Endodermal cell (in vitro differentiated cells): ENCODE measurements around the gene UBE2G2. TPM values are rescaled to one million over a fixed set of nuclear protein-coding genes. Genes with fewer than 3 reads are reported as not detected.

ENCODE experiments used
- DNase-seq: peaks from one replicate; pipeline ENCODE4 v3.0.0-alpha.2; 2017
- H3K27ac ChIP-seq: 2 replicates; pipeline ENCODE4 v1.5.1; 2013; ENCODE audit warnings: mild to moderate bottlenecking, low read depth, low read length, moderate library complexity
- H3K27me3 ChIP-seq: 2 replicates; pipeline ENCODE4 v1.6.1; 2013; ENCODE audit warnings: mild to moderate bottlenecking, low read length, moderate library complexity; ENCODE audit not compliant: insufficient read depth, control insufficient read depth, poor library complexity, severe bottlenecking
- H3K36me3 ChIP-seq: 2 replicates; pipeline ENCODE4 v1.7.0; 2013; ENCODE audit warnings: mild to moderate bottlenecking, low read length, moderate library complexity; ENCODE audit not compliant: control insufficient read depth, insufficient read depth
- H3K4me1 ChIP-seq: one replicate; pipeline ENCODE4 v1.7.0; 2013; ENCODE audit warnings: low read length; ENCODE audit not compliant: control insufficient read depth, insufficient read depth
- H3K4me3 ChIP-seq: 2 replicates; pipeline ENCODE4 v1.5.1; 2013; ENCODE audit warnings: mild to moderate bottlenecking, low read length, moderate library complexity
- H3K9ac ChIP-seq: 2 replicates; pipeline ENCODE4 v1.6.1; 2013; ENCODE audit warnings: mild to moderate bottlenecking, low read length, moderate library complexity; ENCODE audit not compliant: poor library complexity, severe bottlenecking; ENCODE audit errors: extremely low read depth
- H3K9me3 ChIP-seq: 2 replicates; pipeline ENCODE4 v1.6.1; 2013; ENCODE audit warnings: mild to moderate bottlenecking, low read length, moderate library complexity; ENCODE audit not compliant: control insufficient read depth
- H3K27ac Mint-ChIP-seq: 2 replicates; pipeline ENCODE4 v1.8.0; 2020; ENCODE audit warnings: mixed read lengths
- H3K27me3 Mint-ChIP-seq: 2 replicates; pipeline ENCODE4 v1.8.0; 2021; ENCODE audit warnings: mild to moderate bottlenecking, mixed read lengths; ENCODE audit not compliant: insufficient read depth
- H3K36me3 Mint-ChIP-seq: 2 replicates; pipeline ENCODE4 v1.8.0; 2020; ENCODE audit warnings: low read depth, mixed read lengths
- H3K4me1 Mint-ChIP-seq: 2 replicates; pipeline ENCODE4 v1.8.0; 2020; ENCODE audit warnings: mixed read lengths
- H3K4me3 Mint-ChIP-seq: 2 replicates; pipeline ENCODE4 v1.8.0; 2020; ENCODE audit warnings: mild to moderate bottlenecking, moderate library complexity, mixed read lengths
- H3K9me3 Mint-ChIP-seq: 2 replicates; pipeline ENCODE4 v1.8.0; 2020; ENCODE audit warnings: mild to moderate bottlenecking, mixed read lengths
- CTCF ChIP-seq: fragments of 200-600 bp; sonication (generic); conservative IDR thresholded peaks from 2 replicates; pipeline ENCODE4 v1.5.0; 2021; ENCODE audit warnings: antibody characterized with exemption, mild to moderate bottlenecking
- WGBS, 2 experiments: methylation state at CpG; one replicate each; pipeline versions ENCODE4 v1.1.5 to v1.1.7; 2013; ENCODE audit warnings: missing lambda C conversion rate in 2 of 2, mixed read lengths in 1 of 2; ENCODE audit not compliant: insufficient coverage in 1 of 2, insufficient read length in 1 of 2; 5-methylcytosine and 5-hydroxymethylcytosine counted together
- total RNA-seq, 2 donors: library from RNA; stranded (reverse); fragmentation: NEBNext Ultra II Directional in 1 of 2; extraction: Animal tissue kit (Norgen Biotek cat#: 25700) in 1 of 2; gene quantifications; 2 replicates in 1 of 2; 3 replicates in 1 of 2; pipeline ENCODE4 v1.2.1, GENCODE V29; 2021

The UBE2G2 gene
- total RNA-seq, 2 donors from 2014 or later = 84.0 to 84.8 TPM

- 92 to 98% methylated on average over 14 to 24 of the region's 24 CpGs for WGBS, 2 experiments
- Mint-ChIP-seq H3K27ac (no peak overlapping the region), H3K36me3 (no peaks in the 10 kb centered on the region), H3K4me1 (peaks cover 18% of the 10 kb centered on the region), H3K4me3 (no peak overlapping the region), H3K9me3 (peaks cover 15% of the 10 kb centered on the region), H3K27me3 (peaks cover 29% of the 10 kb centered on the region)
- TF ChIP-seq CTCF = no peak
- H3K36me3 ChIP-seq = no peaks in the 10 kb centered on the region
- H3K27ac ChIP-seq = no peak overlapping the region
- H3K27me3 ChIP-seq = no peaks in the 10 kb centered on the region
- no peaks in the 10 kb centered on the region for H3K4me1 ChIP-seq
- no peaks in the 10 kb centered on the region for H3K9me3 ChIP-seq
- DNase-seq = no peak
- H3K4me3 ChIP-seq = no peak overlapping the region
- no peak overlapping the region for H3K9ac ChIP-seq
These were observed 50.3 kb downstream of the UBE2G2 start for GRCh38 chr21:44751186-44751798.

- H3K9ac ChIP-seq = no peak overlapping the region
- peaks cover 29% of the 10 kb centered on the region for H3K27me3 Mint-ChIP-seq
These were observed 51.0 kb downstream of the UBE2G2 start for GRCh38 chr21:44750675-44751025.

GRCh38 chr21:44749759-44750674, 51.6 kb downstream of the UBE2G2 start:
- no peak for TF ChIP-seq CTCF
- Mint-ChIP-seq H3K9me3 (peaks cover 12% of the 10 kb centered on the region), H3K27ac (no peak overlapping the region), H3K4me3 (no peak overlapping the region), H3K4me1 (peaks cover 18% of the 10 kb centered on the region), H3K36me3 (no peaks in the 10 kb centered on the region), H3K27me3 (peaks cover 29% of the 10 kb centered on the region)
- 94 to 96% methylated on average over 28 to 47 of the region's 47 CpGs for WGBS, 2 experiments
- Histone ChIP-seq H3K4me1 (no peaks in the 10 kb centered on the region), H3K36me3 (no peaks in the 10 kb centered on the region), H3K27ac (no peak overlapping the region), H3K9ac (no peak overlapping the region), H3K4me3 (no peak overlapping the region), H3K27me3 (no peaks in the 10 kb centered on the region), H3K9me3 (no peaks in the 10 kb centered on the region)
- no peak for DNase-seq

More at GRCh38 chr21:44750675-44751025, 51.0 kb downstream of the UBE2G2 start:
- H3K4me1 ChIP-seq = no peaks in the 10 kb centered on the region
- Mint-ChIP-seq H3K4me1 (peaks cover 18% of the 10 kb centered on the region), H3K4me3 (no peak overlapping the region), H3K36me3 (no peaks in the 10 kb centered on the region), H3K9me3 (peaks cover 15% of the 10 kb centered on the region), H3K27ac (no peak overlapping the region)
- H3K27me3 ChIP-seq = no peaks in the 10 kb centered on the region
- 80 to 81% methylated on average over 7 to 12 of the region's 12 CpGs for WGBS, 2 experiments
- no peak for TF ChIP-seq CTCF
- no peaks in the 10 kb centered on the region for H3K9me3 ChIP-seq
- no peak for DNase-seq
- no peak overlapping the region for H3K27ac ChIP-seq
- no peak overlapping the region for H3K4me3 ChIP-seq
- H3K36me3 ChIP-seq = no peaks in the 10 kb centered on the region
